GM21576 (cell line): ENCODE data around the gene ZNF267.
"Not testable (repeated sequence)": the region's sequence is repeated elsewhere in the genome, so short reads cannot be mapped to it uniquely, and the experiment has no call there.

Experiments used
- ATAC-seq: cut with Tn5 transposase; IDR thresholded peaks from one replicate; pipeline ENCODE4 v1.9.1; 2021; ENCODE audit warnings: mild to moderate bottlenecking, moderate library complexity; ENCODE audit not compliant: unreplicated experiment

The ZNF267 gene

DNA sequence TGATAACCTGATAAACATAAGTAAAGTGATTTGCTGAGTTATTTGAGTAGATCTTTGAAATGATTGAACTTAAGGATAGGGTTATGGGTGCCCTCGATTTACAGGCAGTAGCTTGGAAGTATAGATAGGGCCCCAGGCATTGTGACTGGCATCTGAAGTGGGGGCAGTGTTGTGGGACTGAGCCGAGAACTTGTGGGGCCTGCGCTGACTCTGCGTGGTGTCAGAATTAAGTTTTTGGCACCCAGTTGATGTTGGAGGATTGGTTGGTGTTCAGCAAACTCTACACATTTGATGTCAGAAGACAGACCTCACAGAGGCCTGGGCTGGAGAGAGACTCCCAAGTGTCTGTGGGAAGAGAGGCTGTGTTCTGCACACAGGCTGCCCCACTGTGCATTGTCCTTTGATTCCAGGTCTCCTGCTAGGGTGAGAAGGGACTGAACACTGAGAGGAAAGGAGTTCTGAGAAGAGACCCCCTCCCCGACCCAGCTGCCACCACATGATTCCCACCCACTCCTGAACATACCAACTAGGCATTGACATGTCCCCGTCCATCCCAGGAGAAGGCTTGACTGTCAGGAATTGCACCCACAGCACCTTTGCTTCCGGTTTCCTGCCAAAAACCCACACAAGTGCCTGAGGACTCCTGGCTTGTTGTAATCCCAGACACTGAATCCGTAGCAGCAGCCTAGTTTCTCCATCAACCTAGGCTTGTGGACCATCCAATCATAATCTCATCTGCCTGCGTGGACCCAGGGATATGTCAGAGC lies 4.5 kb downstream of the ZNF267 start:
- ATAC-seq: no peak

DNA sequence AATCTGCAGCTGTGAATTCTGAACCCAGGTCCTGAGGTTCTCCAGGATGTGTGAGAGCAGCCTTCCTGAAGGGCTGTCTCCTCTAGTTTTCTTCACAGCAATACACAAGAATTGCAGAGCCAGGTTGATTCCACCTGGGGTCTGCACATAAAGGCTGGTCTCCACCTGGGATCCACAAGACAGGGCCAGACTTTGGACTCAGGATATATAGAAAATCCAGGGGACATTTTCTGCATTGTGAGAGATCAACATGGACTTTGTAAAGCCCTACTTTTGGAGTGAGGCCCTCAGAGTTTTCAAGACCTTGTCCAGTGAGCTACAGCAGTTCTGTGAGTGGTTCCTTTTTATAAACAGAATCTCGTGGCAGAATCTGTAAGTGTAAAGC lies 6.3 kb downstream of the ZNF267 start:
- no peak for ATAC-seq

DNA sequence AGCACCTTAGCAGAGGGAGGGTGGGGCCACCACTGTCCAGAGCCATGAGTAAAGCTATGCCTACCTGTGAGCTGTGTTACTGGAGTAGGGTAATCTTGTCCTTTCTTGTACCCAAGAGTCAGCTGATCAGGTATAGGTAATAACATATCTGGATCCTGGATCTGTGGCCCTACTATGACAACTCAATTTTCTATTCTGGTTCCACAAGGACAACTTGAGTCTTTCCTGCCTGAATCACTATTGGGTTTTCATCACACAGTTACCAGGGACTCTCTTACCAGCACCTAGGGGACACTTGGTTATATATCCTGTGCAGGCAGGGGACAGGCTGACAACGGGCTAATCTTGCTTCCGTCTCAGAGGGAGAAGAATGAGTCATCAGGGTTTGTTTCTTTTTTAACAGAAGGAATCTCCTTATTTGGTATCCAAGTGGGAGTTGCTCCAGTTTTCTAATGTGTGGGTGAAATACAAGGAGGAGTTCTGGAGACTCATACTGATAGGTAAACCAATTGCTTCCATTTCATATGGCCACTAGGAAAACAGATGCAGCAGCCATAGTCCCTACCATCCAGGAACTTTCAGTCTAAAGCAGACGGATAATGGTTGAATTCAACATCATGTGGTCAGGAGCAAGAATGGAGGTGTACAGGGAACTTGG lies 6.8 kb downstream of the ZNF267 start:
- ATAC-seq: peak; percentile 35

DNA sequence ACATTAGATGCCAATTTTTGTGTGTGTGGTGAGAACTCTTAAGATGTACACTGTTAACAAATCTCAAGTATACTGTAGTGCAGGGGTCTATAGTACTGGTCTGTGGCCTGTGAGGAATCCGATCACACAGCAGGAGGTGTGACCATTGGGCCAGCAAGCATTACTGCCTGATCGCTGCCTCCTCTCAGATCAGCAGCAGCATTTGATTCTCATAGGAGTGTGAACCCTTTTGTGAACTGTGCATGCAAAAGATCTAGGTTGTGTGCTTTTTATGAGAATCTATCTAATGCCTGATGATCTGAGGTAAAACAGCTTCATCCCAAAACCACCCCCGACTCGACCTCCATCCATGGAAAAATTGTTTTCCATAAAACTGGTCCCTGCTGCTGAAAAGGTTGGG lies 12.6 kb downstream of the ZNF267 start:
- ATAC-seq: no peak

DNA sequence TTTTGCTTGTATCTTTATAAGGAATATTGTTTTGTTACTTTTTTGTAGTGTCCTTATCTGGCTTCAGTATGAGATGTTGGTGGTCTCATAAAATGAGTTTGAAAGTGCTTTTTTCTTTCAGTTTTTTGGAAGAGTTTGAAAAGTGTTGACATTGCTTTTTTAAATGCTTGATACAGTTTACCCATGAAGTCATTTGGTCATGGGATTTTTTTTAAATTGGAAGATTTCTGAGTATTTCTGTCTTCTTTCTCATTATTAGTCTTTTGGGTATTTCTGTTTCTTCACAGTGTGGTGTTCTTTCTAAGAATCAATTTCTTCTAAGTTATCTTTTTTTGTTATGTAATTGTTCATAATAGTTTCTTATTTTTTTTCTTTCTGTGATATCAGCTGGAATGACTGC lies 15.1 kb downstream of the ZNF267 start:
- no peak for ATAC-seq

DNA sequence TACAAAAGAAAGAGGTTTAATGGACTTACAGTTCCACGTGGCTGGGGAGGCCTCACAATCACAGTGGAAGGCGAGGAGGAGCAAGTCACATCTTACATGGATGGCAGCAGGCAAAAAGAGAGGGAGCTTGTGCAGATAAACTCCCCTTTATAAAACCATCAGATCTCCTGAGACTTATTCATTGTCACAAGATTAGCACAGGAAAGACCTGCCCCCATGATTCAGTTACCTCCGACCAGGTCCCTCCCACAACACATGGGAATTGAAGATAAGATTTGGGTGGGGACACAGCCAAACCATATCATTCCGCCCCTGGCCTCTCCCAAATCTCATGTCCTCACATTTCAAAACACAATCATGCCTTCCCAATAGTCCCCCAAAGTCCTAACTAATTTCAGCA lies 18.5 kb downstream of the ZNF267 start:
- ATAC-seq: not testable (repeated sequence)

DNA sequence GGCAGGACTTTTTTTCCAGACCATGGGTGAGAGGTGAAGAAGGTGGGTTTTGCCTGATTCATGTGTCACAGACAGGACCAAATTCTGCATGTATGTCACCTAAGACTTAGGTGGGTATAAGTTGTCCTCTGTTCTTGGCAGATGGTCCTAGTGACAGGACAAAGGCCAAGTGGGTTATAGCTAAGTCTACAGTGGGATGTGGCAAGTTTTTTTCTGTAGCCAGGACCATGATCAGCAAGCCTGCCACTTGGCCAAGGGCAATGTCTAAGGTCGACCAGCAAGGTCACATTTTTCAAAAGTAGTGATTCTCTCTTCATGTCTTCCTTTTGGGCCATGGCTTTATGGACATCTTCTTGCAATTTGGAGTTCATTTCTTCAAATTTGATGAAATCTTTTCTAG lies 20.2 kb downstream of the ZNF267 start:
- no peak for ATAC-seq

DNA sequence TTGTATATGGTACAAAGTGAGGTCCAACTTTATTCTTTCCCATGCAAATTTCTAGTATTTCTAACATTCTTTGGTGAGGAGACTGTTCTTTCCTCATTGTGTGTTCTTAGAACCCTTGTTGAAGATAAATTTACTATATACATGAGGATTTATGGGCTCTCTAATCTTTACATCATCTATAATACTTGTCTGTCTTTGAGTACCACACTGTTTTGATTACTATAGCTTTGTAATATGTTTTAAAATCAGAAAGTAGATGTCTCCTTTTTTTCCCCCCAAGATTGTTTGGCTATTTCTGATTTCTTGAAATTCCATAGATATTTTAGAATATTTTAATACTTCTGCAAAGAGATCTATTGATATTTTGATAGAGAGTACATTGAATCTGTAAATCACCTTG lies 23.7 kb downstream of the ZNF267 start:
- ATAC-seq: no peak

DNA sequence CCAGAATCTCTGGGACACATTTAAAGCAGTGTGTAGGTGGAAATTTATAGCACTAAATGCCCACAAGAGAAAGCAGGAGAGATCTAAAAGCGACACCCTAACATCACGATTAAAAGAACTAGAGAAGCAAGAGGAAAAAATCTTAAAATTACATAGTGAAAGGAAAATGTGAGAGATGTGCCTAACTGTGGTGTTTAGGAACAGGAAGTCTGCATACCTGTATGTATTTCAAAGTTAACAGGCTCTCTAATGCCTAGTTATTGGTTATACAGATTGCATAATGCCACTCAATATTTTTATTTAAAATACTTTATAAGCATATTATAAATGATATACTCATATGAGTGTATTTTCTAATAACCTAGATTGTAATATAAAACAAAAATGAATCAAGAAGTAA lies 25.9 kb downstream of the ZNF267 start:
- no peak for ATAC-seq

DNA sequence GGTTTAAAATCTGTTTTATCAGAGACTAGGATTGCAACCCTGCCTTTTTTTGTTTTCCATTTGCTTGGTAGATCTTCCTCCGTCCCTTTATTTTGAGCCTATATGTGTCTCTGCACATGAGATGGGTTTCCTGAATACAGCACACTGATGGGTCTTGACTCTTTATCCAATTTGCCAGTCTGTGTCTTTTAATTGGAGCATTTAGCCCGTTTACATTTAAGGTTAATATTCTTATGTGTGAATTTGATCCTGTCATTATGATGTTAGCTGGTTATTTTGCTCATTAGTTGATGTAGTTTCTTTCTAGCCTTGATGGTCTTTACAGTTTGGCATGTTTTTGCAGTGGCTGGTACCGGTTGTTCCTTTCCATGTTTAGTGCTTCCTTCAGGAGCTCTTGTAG lies 31.0 kb downstream of the ZNF267 start:
- not testable (repeated sequence) for ATAC-seq

DNA sequence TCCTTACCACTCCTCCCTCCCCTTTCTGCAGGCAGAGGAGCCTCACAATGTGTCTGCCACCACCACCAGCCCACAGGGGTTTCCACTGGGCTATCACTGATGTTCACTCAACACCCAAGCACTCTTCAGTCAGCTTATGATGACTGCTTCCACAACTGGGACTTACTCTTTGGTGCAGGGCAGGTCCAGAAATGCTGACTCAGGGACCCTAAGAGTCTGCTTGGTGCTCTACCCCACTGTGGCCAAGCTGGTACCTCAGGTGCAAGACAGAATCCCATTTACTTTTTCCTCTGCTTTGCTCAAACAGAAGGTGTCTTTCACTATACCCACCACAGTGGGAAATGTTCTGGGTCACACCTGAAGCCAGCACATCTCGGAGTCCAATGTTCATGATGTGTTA lies 40.1 kb downstream of the ZNF267 start:
- ATAC-seq: no peak

DNA sequence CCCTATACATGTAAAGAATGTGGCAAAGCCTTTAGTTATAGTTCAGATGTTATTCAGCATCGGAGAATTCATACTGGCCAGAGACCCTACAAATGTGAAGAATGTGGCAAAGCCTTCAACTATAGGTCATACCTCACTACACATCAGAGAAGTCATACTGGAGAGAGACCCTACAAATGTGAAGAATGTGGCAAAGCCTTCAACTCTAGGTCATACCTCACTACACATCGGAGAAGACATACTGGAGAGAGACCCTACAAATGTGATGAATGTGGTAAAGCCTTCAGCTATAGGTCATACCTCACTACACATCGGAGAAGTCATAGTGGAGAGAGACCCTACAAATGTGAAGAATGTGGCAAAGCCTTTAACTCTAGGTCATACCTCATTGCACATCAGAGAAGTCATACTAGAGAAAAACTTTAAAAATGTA lies 42.5 kb downstream of the ZNF267 start:
- no peak for ATAC-seq

DNA sequence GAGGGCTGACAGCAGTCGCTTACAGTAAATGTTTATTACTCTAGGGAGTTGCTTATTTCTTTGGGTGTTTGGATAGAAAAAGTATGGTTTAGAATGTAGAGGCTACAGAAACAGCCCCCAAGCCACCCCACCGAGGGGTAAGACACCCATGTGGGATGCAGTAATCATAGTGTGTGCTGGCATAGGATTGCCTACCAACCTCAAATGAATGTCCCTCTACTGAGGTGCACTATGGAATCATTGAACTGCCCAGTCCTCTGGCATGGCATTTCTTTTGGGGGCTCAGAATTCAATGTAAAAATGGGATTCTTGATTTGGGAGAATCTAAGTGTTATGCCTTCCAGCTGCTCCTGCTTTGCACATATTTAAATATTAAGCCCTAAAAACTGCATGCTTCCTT lies 46.8 kb downstream of the ZNF267 start:
- ATAC-seq: no peak

DNA sequence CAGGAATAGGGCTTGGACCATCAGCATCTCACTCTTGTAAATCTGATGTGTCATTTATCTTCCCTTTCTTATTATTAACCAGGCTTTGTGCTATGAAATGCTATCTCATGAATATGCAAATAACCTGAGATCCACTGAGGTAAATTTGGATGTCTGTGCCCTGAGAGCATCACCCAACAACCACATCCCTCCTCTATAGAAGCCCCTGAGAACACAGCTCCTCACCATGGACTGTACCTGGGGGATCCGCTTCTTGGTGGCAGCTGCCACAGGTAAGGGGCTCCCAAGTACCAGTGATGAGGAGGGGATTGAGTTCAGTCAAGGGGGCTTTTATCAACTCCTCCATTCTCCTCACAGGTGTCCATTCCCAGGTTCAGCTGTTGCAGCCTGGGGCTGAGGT lies 78.2 kb downstream of the ZNF267 start:
- ATAC-seq: not testable (repeated sequence)

DNA sequence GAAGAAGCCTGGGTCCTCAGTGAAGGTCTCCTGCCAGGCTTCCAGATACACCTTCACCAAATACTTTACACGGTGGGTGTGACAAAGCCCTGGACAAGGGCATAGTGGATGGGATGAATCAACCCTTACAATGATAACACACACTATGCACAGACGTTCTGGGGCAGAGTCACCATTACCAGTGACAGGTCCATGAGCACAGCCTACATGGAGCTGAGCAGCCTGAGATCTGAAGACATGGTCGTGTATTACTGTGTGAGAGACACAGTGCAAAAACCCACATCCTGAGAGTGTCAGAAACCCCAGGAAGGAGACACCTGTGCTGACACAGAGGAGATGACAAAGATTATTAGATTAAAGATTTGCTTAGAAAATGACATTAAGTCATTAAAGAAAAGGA lies 78.6 kb downstream of the ZNF267 start:
- ATAC-seq: not testable (repeated sequence)

DNA sequence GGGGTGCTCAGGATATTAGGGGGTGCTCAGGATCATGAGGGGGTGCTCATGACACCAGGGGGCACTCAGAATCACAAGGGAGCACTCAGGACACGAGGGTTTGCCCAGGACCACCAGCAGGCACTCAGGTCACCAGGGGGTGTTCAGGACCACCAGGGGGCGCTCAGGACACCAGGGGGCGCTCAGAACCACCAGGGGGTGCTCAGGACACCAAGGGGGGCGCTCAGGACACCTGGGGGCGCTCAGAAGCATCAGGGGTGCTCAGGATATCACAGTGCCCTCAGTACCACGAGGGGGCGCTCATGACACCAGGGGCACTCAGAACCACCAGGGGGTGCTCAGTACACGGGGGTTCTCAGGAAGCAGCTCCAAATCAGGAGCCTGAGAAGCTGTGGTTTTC lies 82.6 kb downstream of the ZNF267 start:
- not testable (repeated sequence) for ATAC-seq

DNA sequence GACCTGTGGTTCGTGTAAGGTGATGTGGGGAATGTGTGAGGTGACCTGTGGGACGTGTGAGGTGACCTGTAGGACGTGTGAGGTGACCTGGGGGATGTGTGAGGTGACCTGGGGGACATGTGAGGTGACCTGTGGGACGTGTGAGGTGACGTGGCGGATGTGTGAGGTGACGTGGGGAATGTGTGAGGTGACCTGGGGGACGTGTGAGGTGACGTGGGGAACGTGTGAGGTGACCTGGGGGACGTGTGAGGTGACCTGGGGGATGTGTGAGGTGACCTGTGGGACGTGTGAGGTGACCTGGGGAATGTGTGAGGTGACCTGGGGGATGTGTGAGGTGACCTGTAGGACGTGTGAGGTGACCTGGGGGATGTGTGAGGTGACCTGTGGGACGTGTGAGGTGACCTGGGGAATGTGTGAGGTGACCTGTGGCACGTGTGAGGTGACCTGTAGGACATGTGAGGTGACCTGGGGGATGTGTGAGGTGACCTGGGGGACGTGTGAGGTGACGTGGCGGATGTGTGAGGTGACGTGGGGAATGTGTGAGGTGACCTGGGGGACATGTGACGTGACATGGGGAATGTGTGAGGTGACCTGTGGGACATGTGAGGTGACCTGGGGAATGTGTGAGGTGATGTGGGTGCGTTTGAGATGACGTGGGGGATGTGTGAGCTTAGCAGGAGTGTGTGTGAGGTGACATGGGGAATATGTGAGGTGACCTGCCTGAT lies 86.7 kb downstream of the ZNF267 start:
- ATAC-seq: not testable (repeated sequence)
